Muscle of arm (tissue), 12 donors: ENCODE results near the gene CASZ1. TPM values are rescaled to one million over a fixed set of nuclear protein-coding genes. Genes with fewer than 3 reads are reported as not detected.
A peak's percentile ranks its signal among the peaks of the same experiment; 100 is the strongest.

ENCODE experiments used
- DNase-seq: peaks from one replicate; pipeline ENCODE4 v3.0.0-alpha.2; 2013
- polyA plus RNA-seq, 12 donors: library from polyadenylated mRNA; unstranded; fragments of 120-200 nt; gene quantifications; one replicate each; pipeline ENCODE4 v1.2.1, GENCODE V29; 2013; ENCODE audit not compliant: insufficient read length in 12 of 12

The CASZ1 gene
- polyA plus RNA-seq, 12 donors: 25.8 to 351 (median 49.7) TPM

- DNase-seq: no peak
Observed at GRCh38 chr1:10708757-10709156, 87.7 kb downstream of the CASZ1 start.

DNA sequence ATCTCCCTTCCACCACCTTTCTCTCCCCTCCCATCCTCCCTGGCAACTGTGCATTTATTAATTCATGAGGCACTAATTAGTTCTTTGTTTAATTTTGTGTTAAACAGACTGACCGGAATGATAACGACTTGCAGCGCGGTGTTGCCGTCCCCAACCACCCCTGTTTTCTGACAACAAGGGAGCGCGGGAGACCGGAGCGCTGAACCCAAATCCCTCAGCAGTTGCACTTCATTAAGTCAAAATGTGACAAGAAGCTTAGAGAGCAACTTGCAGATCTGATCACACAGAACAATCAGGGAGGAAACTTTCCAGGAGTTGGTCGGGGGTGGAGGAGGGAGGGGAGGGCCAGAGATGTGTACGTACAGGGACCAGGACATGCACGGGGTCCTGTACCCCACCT lies 89.2 kb downstream of the CASZ1 start:
- DNase-seq: no peak

DNA sequence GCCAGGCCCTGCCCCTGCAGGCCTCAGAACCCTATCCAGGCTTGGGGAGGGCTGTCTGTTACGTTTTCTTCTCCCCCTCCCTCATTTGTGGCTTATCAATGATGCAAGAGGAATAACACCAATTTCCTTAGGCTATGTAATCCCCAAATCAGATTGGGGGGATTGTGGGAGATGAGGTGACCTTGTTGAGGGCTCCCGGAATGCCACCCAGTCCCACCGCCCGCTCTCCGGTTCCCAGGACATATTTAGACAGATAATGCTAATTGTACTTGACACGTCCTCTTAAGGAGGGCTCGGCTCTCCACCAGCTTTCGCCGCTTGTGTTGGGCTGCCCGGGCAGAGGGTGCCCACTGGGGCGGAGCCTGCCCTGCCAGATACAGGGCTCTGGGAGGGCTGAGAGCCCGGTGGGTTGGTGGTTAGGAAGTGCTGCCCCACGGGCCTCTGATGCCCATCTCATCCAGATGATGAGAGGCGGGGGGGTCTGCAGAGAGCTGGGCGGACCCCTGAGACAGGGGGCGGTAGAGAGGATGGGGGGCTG lies 90.0 kb downstream of the CASZ1 start:
- DNase-seq: no peak

DNA sequence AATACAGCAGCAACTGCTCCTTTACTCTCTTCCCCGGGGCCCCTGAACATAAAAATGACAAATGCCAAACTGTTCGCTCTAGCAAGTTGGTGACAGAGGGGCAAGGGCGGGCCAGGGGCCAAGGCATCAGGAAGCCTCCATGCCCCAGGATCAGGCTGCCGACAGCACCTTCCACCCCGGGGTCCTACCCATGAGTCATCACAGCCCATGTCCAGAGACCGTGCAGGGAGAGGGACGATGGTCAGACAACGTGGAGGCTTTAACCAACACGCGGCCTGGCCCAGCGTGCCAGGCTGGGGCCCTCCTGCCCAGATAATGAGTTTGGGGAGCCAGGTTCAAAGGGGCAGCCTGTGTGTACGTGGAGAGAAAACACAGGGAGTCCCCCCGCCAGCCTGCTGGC lies 90.5 kb downstream of the CASZ1 start:
- no peak for DNase-seq

GRCh38 chr1:10704368-10704882 lies 92.0 kb downstream of the CASZ1 start:
- no peak for DNase-seq

GRCh38 chr1:10703702-10704101 lies 92.7 kb downstream of the CASZ1 start:
- no peak for DNase-seq

- no peak for DNase-seq
Observed at GRCh38 chr1:10701145-10701544, 95.3 kb downstream of the CASZ1 start.

GRCh38 chr1:10699470-10699835 lies 97.0 kb downstream of the CASZ1 start:
- no peak for DNase-seq

GRCh38 chr1:10698726-10699469 lies 97.5 kb downstream of the CASZ1 start:
- DNase-seq: no peak

DNA sequence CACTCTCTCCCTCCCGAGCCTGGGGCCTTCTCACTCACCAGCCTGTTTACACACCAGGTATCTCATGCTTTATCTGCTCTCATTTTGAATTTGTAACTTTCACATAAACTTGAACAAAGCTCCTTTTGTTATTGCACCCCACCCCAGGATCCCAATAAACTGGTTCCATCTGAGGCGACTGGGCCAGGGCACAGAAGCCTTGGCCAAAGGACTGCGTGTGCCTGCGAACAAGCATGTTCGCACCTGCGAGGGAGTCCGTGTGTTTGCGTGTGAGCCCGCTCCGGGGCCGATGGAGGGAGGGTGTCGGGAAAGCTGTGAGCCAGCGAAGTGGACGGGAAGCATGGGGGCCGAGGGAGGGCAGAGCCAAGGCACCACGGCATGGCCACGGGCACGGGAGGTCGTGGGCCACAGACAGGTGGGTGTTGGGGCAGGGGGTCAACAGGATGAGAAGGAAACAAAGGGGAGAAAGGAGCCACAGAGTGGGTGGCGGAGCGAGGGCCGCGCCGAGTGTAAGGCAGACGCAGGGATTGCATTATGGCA lies 98.8 kb downstream of the CASZ1 start:
- DNase-seq: no peak

- DNase-seq: no peak
Observed at GRCh38 chr1:10696977-10697376, 99.5 kb downstream of the CASZ1 start.

GRCh38 chr1:10694633-10695627 lies 101.5 kb downstream of the CASZ1 start:
- peak; percentile 78 for DNase-seq

DNA sequence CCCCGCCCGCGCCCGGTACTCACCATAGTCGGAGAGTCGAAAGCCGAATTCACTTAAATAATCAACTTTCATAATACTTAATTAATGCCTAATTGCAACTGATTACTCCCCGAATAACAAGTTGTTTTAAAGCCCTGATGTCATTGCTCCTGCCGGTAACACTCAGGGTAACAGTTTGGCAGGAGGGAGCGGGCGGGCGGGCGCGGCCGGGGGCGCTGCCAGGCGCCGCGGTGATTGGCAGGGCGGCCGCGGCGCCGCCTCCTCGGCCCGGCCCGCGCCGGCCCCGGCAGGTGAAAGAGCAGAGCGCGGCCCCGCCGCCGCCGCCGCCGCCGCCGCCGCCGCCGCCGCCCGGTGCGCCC lies 102.2 kb downstream of the CASZ1 start:
- no peak for DNase-seq

DNA sequence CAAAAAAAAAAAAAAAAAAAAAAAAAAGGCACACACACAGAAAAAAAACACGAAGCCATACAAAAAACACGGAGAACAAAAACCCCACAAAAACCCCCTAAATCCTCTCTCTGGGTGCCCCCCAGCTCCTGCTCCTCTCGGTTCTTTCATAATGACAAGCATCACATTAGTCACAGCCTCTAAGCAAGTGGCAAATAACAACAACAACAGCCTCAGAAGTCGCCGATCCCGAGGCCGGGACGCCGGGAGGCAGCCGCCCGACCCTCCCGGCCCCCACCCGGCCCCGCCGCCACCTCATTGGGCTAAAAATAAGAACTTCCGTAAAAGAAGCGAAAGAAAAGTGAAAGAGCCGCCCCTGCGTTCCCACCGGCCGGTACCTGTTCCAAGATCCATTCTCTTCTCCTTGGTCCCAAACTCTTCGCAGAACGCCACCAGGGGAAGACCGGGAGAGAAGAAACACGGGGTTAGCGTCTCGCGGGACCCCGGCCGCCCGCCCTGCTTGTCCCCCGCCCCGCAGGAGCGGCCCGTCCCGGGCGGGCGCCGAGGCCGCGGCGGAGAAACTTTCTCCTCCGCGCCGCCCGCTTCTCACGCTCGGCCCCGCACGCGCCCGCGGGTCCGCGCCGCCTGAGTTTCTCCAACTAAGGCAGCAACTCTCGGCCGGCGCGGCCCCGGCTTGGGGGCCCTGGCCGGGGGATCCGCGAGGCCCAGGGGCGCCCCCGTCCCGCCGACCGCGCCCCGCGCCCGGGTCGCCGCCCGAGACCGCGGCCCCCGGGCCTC lies 102.8 kb downstream of the CASZ1 start:
- no peak for DNase-seq

GRCh38 chr1:10693152-10693496 lies 103.3 kb downstream of the CASZ1 start:
- no peak for DNase-seq

GRCh38 chr1:10692401-10693021 lies 103.9 kb downstream of the CASZ1 start:
- no peak for DNase-seq

- no peak for DNase-seq
Observed at GRCh38 chr1:10691740-10692125, 104.7 kb downstream of the CASZ1 start.

DNA sequence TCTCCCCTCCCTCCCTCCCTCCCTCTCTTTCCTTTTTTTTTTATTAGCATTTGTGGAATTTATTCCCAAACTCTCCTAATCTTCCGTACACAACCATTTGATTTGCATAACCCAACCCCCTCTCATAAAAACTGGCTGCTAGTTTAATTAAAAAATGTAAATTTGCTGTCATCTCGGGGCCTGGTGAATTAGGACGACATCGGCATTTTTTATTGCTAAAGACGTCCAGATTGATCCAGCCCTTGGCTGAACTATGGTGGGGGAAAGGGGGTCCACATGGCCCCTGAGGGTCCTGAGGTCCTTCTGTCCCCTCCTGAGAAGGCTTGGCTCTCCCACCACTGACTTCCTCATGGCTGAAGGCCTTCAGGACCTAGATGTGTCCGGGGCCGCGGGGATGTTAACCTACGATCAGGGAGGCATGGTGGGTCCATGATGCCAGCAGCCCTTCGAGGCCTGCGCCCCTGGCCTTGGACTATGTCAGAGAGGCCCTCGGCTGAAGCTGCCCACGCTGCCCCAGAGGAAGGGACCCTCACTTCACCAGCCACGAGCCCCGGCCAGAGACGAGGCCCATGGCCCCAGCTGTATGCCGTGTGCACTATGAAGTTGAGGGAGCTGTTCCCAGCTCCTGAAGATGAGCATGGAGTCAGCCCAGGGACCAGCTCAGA lies 105.2 kb downstream of the CASZ1 start:
- DNase-seq: no peak

- DNase-seq: no peak
Observed at GRCh38 chr1:10690484-10690883, 106.0 kb downstream of the CASZ1 start.

DNA sequence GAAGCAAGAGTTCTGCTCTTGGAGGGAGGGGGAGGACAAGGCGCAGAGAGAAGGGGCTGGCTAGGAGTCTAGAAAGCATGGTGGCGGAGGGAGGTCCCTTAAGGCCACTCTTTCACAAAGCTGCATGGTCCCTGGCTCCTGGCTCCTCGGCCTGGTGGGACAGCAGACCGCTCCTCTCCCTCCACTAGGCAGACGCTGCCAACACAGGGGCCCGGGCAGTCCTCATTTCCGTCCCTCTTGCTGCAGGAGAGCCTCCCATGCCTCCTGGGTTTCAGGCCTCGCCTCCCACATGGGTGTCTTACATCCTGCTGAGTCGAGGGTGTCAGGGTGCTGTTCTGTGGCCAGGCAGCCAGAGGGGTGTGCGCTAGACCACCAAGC lies 108.0 kb downstream of the CASZ1 start:
- no peak for DNase-seq
